Loucy (cell line): Measurements from ENCODE around the gene MGAT1.

ENCODE experiments used
- H2AFZ ChIP-seq: fragments of 200-600 bp; sonication (generic); 2 replicates; pipeline ENCODE4 v1.6.0; 2016; ENCODE audit warnings: antibody characterized with exemption, mild to moderate bottlenecking, low read length, moderate library complexity
- H3F3A ChIP-seq: fragments of 200-600 bp; 2 replicates; pipeline ENCODE4 v1.6.0; 2016; ENCODE audit warnings: antibody characterized with exemption, low read depth, mild to moderate bottlenecking
- H3K27me3 ChIP-seq: fragments of 200-600 bp; sonication (generic); 2 replicates; pipeline ENCODE4 v1.6.1; 2014; ENCODE audit warnings: low read length, mild to moderate bottlenecking; ENCODE audit not compliant: insufficient read depth, poor library complexity, severe bottlenecking
- H3K36me3 ChIP-seq: fragments of 200-600 bp; sonication (generic); 2 replicates; pipeline ENCODE4 v1.6.1; 2016; ENCODE audit warnings: low read length; ENCODE audit not compliant: insufficient read depth
- H3K4me1 ChIP-seq: fragments of 200-600 bp; sonication (generic); 2 replicates; pipeline ENCODE4 v1.5.1; 2014; ENCODE audit warnings: low read length, mild to moderate bottlenecking; ENCODE audit not compliant: insufficient read depth, poor library complexity, severe bottlenecking
- H3K4me2 ChIP-seq: fragments of 200-600 bp; sonication (generic); 2 replicates; pipeline ENCODE4 v1.6.0; 2014; ENCODE audit warnings: antibody characterized with exemption, low read length, low read depth, mild to moderate bottlenecking; ENCODE audit not compliant: poor library complexity, severe bottlenecking
- H3K4me3 ChIP-seq: fragments of 200-600 bp; sonication (generic); 2 replicates; pipeline ENCODE4 v1.5.1; 2014; ENCODE audit warnings: low read length, mild to moderate bottlenecking, mixed read lengths; ENCODE audit not compliant: poor library complexity, severe bottlenecking
- H3K79me2 ChIP-seq: fragments of 200-600 bp; sonication (generic); 2 replicates; pipeline ENCODE4 v1.6.1; 2014; ENCODE audit warnings: low read length; ENCODE audit not compliant: insufficient read depth
- H3K9ac ChIP-seq: fragments of 200-600 bp; sonication (generic); 2 replicates; pipeline ENCODE4 v1.6.0; 2014; ENCODE audit warnings: mild to moderate bottlenecking, low read depth, low read length, moderate library complexity; ENCODE audit not compliant: poor library complexity, severe bottlenecking
- H3K9me2 ChIP-seq: fragments of 200-600 bp; sonication (generic); replicated peaks from 2 replicates; pipeline ENCODE4 v1.6.1; 2016; ENCODE audit warnings: low read depth, low read length, mixed read lengths
- H3K9me3 ChIP-seq: fragments of 200-600 bp; sonication (generic); 2 replicates; pipeline ENCODE4 v1.6.1; 2014; ENCODE audit warnings: mild to moderate bottlenecking, antibody characterized with exemption, low read length, low read depth; ENCODE audit not compliant: insufficient read depth
- H4K20me1 ChIP-seq: fragments of 200-600 bp; sonication (generic); 2 replicates; pipeline ENCODE4 v1.6.0; 2014; ENCODE audit warnings: antibody characterized with exemption, low read length, mild to moderate bottlenecking; ENCODE audit not compliant: insufficient read depth, poor library complexity, severe bottlenecking
- CTCF ChIP-seq: fragments of 200-600 bp; sonication (generic); conservative IDR thresholded peaks from 2 replicates; pipeline ENCODE4 v1.5.1; 2014; ENCODE audit warnings: mild to moderate bottlenecking, antibody characterized with exemption, low read length
- EZH2phosphoT487 ChIP-seq: fragments of 200-600 bp; IDR thresholded peaks from 2 replicates; pipeline ENCODE4 v1.6.1; 2018; ENCODE audit warnings: antibody characterized with exemption, mild to moderate bottlenecking, moderate library complexity, borderline replicate concordance

Gene MGAT1

GRCh38 chr5:180807046-180807445 is 4.4 kb upstream of the MGAT1 start:
- Histone ChIP-seq H3K4me3 (peak overlapping the region; percentile 95), H3K79me2 (peaks cover 63% of the 10 kb centered on the region), H4K20me1 (peaks cover 5% of the 10 kb centered on the region), H3K4me2 (peak overlapping the region; percentile 93), H3K4me1 (peaks cover 39% of the 10 kb centered on the region), H3K9me2 (no peaks in the 10 kb centered on the region), H3K9me3 (no peaks in the 10 kb centered on the region), H3K9ac (peak overlapping the region; percentile 87), H3K27me3 (no peaks in the 10 kb centered on the region), H3K36me3 (no peaks in the 10 kb centered on the region), H2AFZ (no peak overlapping the region), H3F3A (no peaks in the 10 kb centered on the region)
- TF ChIP-seq CTCF (no peak), EZH2phosphoT487 (no peak)

GRCh38 chr5:180806351-180807011 is 3.9 kb upstream of the MGAT1 start:
- peak overlapping the region; percentile 95 for H3K4me3 ChIP-seq
- H3K9me2 ChIP-seq, result no peaks in the 10 kb centered on the region
- no peaks in the 10 kb centered on the region for H3F3A ChIP-seq
- peaks cover 40% of the 10 kb centered on the region for H3K4me1 ChIP-seq
- TF ChIP-seq CTCF (no peak), EZH2phosphoT487 (no peak)
- H3K9ac ChIP-seq, result peak overlapping the region; percentile 87
- H3K36me3 ChIP-seq, result no peaks in the 10 kb centered on the region
- no peak overlapping the region for H2AFZ ChIP-seq
- peak overlapping the region; percentile 93 for H3K4me2 ChIP-seq
- H3K9me3 ChIP-seq, result no peaks in the 10 kb centered on the region
- peaks cover 10% of the 10 kb centered on the region for H4K20me1 ChIP-seq
- H3K79me2 ChIP-seq, result peaks cover 63% of the 10 kb centered on the region
- no peaks in the 10 kb centered on the region for H3K27me3 ChIP-seq

GRCh38 chr5:180804129-180804618 is 1.6 kb upstream of the MGAT1 start:
- Histone ChIP-seq H2AFZ (no peak overlapping the region), H4K20me1 (peaks cover 33% of the 10 kb centered on the region), H3K79me2 (peaks cover 81% of the 10 kb centered on the region), H3K4me3 (peak overlapping the region; percentile 95), H3K4me2 (peak overlapping the region; percentile 93), H3K4me1 (peaks cover 42% of the 10 kb centered on the region), H3F3A (no peaks in the 10 kb centered on the region), H3K36me3 (no peaks in the 10 kb centered on the region), H3K9me3 (no peaks in the 10 kb centered on the region), H3K9me2 (no peaks in the 10 kb centered on the region), H3K27me3 (no peaks in the 10 kb centered on the region), H3K9ac (peak overlapping the region; percentile 86)
- TF ChIP-seq CTCF (no peak), EZH2phosphoT487 (no peak)
